Spleen (tissue), 7 donors: ENCODE measurements around the gene MICAL2.

Experiments
- CTCF ChIP-seq, 11 experiments: fragments of 200-600 bp in 7 of 11; fragments of 450-650 bp in 4 of 11; sonication (generic) in 4 of 11; IDR thresholded peaks in 8 of 11; conservative IDR thresholded peaks in 3 of 11; 1 replicate in 7 of 11; 2 replicates in 4 of 11; pipeline versions ENCODE4 v1.4.0 to v1.8.0; 2016 to 2021; ENCODE audit warnings: antibody characterized with exemption in 11 of 11, inconsistent platforms in 4 of 11, mild to moderate bottlenecking in 1 of 11
- POLR2A ChIP-seq, 3 donors: fragments of 450-650 bp; IDR thresholded peaks; one replicate each; pipeline ENCODE4 v1.5.1; 2017; ENCODE audit warnings: antibody characterized with exemption in 3 of 3, mild to moderate bottlenecking in 1 of 3
- POLR2AphosphoS5 ChIP-seq, 3 donors: sonication (generic); formaldehyde crosslinking; IDR thresholded peaks; one replicate each; pipeline ENCODE4 v1.5.1; 2017; ENCODE audit warnings: antibody characterized with exemption in 3 of 3
- donor health status: DM: no; HTN: no; CAD: no; lungs with moderate emphysema.
- donor health status: DM: no; HTN: no; CAD: no.
- donor health status: DM: no; HTN: no; CAD: no.

- no peak for TF ChIP-seq POLR2A (IDR thresholded peaks at IDR 0.05)
- TF ChIP-seq CTCF (IDR thresholded peaks at IDR 0.05 in 8 of 11, conservative IDR thresholded peaks at IDR 0.05 in 3 of 11): peak; percentile 45 to 83 (median 75)
- TF ChIP-seq POLR2AphosphoS5 (IDR thresholded peaks at IDR 0.05): no peak
These were observed 125.8 kb downstream of the MICAL2 start for GRCh38 chr11:12235947-12236743.
